HUDEP-2 (cell line): ENCODE results near the gene ADD2.

ENCODE experiments used
- DNase-seq, 76 experiments: peaks; one replicate each; lab custom pipeline; 2025; ENCODE audit not compliant: unreplicated experiment in 76 of 76; lab: John Stamatoyannopoulos, UW

ADD2 gene

DNA sequence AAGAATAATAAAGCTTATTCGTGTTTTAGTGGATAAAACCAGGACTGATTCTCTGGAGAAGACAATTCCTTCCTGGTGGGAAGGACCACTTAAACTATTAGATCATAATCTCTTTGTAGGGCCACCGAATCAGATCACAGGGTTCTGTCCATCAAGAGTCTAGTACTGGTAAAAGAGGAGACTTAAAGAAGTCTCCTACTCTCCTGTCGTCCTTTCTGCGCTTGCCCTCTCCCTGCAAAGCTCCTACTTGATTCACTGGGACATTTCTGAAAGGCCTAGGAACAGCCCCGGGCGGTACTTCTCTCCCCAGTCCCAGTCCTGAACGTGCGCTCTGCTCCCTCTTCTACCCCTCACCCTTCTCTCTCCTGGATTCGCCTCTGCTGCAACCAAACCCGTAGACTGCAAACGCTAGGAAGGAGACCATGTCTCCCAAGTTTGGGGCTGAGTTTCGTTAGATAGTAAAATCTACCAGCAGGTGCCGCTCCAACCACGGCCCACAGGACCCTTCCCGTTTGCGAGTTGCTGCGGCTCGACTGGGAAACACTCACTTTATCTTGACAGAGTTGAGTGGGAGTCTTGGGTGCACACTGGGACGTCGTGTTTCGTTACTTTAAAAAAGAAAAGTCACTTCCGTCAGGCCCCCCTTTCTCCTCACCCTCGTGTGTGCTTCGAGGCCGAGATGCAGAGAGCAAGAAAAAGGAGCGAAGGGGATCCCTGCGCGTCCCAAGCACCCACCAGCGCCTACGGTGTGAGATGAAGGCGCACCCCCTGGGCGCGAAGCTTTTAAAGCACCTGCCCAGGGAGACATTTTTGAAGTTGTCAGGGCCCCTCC is 21.5 kb upstream of the ADD2 start:
- peak in 60 of 76 experiments; percentile 4 to 67 (median 42) for DNase-seq

GRCh38 chr2:70785137-70785911 is 17.3 kb upstream of the ADD2 start:
- peak in 70 of 76 experiments; percentile 9 to 85 (median 58) for DNase-seq

DNA sequence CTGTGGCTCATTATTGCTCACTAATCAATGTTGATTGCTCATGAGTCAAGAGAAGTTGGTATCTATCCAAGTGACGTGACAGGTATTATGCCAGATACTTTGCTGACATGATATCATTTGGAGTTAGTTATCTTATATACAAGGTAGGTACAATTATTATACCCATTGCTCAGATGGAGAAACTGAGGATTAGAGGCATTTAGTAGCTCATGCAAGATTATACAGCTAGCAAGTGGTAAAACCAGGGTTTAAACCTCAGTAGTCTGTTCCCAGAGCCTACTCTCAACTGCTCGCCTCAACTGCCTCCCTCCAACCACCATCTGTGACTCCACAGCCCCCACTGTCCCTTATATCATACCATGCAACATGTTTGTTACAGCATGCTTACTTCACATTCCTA is 16.3 kb upstream of the ADD2 start:
- DNase-seq: no peak

DNA sequence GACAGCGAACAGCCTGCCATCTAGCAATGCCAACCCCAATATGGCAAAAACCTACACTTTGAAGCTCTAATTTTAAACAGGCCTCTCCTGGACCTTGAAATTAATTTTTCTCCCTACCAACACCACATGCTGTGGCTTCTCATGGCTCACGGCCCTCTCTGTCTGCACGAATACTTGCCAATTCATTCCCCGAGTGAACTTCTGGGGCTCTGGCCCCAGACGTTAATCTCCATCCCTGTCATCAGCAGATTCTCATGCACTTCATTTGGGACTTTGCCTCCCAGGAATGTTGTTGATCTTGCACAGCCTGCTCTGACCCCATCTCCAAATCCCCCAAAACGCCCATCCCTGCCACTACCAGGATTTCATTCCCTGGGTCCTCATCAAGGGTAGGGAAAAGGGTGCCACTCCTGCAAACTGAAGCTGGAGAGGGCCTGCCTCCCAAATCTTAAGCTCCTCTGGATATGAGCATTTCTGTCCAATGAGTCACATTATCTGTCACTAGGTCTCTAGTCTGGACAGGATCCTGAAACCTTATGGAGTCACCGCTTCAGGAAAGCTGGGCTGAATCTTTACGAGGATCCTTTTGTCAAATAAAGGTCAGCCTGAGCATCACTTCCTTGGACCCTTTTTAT is 12.0 kb upstream of the ADD2 start:
- no peak for DNase-seq

GRCh38 chr2:70779491-70779890 is 11.5 kb upstream of the ADD2 start:
- DNase-seq: no peak

- DNase-seq: no peak
Observed at GRCh38 chr2:70778676-70779075, 10.7 kb upstream of the ADD2 start.

GRCh38 chr2:70777450-70777849 is 9.4 kb upstream of the ADD2 start:
- DNase-seq: no peak

GRCh38 chr2:70776266-70776665 is 8.3 kb upstream of the ADD2 start:
- no peak for DNase-seq

DNA sequence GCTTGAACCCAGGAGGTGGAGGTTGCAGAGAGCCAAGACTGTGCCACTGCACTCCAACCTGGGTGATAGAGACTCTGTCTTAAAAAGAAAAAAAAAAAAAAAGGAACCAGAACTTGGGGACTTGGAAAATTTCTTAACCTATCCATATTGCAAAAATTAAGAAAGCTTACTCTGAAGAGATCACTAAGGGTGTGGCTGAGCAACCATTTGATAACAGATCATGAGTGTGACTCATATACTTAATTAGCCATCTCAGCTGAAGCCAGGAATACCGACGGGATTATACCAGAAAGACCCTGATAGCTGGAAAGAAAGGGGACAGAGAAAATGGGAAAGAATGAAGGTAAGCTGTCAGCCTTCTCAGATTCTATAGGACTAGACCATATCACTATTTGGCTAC is 7.1 kb upstream of the ADD2 start:
- peak in 1 of 76 experiments; percentile 5 for DNase-seq

DNA sequence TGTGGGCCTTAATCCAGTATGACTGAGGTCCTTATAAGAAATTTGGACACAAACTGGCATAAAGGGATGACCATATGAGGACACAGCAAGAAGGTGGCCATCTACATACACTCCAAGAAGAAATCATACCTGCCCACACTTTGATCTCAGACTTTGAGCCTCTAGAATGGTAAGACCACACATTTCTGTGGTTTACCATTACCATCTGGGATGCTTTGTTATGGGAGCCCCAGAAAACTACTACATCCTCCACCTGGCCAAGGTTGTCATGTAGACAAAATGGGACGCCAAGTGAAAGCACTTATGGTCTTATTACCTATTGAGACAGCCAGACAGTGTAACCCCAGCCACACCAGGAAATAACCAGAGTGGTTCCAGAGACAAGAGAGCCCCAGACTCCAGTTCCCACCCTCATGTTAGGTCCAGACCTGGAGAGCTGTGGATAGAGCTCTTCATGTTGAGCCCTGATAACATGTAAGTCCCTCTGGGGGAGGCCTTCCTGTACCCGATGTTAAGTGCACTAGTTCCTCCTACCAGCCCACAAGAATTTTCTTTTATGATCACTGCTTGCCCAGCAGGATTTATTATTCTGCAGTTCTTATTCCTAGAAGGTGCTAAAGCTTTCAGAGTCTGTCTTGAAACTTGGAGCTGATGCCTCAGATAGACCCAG is 4.6 kb upstream of the ADD2 start:
- DNase-seq: no peak

DNA sequence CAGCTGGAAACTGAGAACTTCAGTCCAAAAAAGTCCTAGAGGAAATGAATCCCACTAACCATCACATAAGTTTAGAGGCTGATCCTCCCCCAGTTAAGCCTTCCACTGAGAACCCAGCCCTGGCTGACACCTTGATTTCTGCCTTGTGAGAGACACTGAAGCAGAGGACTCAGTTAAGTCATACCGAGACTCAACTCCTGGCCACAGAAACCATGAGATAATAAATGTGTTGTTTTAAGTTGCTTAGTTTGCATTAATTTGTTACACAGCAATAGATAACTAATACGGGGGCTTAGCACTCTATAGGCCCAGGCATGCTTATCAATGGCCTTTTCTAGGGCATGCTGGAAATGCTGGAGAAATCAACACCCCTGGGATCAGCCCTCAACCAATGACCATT is 3.4 kb upstream of the ADD2 start:
- no peak for DNase-seq

DNA sequence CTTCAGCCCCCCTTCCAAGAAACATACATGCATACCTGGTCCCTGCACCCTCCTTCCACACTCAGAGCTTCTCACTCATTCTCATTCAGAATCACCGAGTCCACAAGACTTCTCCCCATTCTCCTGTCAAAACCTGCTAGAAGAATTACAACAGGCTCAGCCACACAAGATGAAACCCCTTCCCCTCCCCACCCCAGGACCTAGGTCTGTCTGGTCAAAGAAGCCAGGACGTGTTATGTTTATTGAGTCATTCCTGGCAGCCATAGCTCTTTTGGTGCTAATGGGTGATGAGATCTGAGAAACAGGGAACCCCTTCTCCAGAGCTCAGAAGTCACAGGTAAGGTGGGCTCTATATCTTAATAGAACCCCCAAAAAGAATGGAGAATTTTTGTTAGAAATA is 1.4 kb upstream of the ADD2 start:
- DNase-seq: no peak

- DNase-seq: no peak
Observed at GRCh38 chr2:70768590-70769085, 638 bp upstream of the ADD2 start.

GRCh38 chr2:70767079-70767698 is 811 bp downstream of the ADD2 start:
- DNase-seq: peak in 1 of 76 experiments; percentile 8

- no peak for DNase-seq
Observed at GRCh38 chr2:70766357-70767078, 1.5 kb downstream of the ADD2 start.

- no peak for DNase-seq
Observed at GRCh38 chr2:70765507-70765906, 2.5 kb downstream of the ADD2 start.

GRCh38 chr2:70759446-70759845 is 8.6 kb downstream of the ADD2 start:
- DNase-seq: no peak

DNA sequence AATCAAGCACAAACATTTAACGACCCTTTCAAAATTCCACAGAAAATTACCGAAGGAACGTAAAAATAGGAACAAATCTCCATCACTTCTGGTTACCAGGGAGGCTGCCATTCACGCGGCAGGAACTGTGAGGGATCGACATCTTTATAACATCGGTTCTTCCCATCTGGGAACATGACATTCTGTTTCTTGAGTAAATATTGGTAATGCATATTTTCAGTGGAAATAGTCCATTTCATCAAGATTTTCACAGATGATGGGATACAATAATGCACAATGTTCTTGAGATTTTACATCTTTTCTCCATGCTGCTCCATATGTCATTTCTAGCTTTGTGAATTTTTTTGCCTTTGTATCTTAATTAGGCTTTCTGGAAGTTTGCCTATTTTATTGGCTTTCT is 10.0 kb downstream of the ADD2 start:
- no peak for DNase-seq

DNA sequence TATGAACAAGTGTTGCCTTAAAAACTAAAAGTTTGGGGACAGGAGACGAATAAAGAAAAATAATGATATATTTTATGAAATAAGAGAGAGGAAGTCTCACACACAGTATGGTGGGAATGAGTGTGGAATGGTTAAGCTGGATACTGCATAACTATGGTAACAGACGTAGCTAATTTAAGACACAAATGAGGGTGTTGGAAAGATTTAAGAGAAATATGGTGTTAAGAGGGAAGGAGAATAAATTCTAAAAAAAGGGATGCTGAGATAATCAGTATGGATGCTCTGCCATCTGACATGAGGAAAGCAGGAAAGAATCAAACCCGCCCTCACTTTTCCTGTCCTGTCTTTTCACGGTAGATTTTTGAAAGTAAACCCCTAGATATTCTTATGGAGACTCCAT is 10.6 kb downstream of the ADD2 start:
- no peak for DNase-seq

DNA sequence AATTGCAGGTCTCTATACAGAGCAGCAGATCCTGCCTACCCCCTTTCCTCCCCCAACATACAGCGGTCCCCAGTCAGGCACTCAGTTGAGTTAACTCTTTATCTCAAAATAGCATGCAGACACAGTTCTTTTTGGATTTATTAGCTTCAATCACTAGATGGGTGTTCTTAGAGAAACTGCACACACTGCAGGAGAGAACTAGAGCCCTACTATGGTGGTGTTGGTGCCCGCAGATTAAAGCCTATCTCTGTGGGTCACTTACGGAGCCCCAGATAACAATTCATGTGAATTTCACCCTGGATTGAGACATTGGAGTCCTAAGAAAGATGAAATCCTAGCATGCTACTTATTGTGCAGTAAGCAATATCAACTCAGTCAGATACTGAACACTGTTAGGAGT is 11.9 kb downstream of the ADD2 start:
- DNase-seq: peak in 3 of 76 experiments; percentile 4 to 10 (median 7)
